Measurements from ENCODE around the gene CD300LF. TPM values are rescaled to one million over a fixed set of nuclear protein-coding genes. Genes with fewer than 3 reads are reported as not detected.
A peak's percentile ranks its signal among the peaks of the same experiment; 100 is the strongest.

The CD300LF gene
- total and polyA plus RNA-seq, 9 of the 15 experiments (the other 6 are each of a cell fraction or from before 2014, with no cell fraction given): not detected

DNA sequence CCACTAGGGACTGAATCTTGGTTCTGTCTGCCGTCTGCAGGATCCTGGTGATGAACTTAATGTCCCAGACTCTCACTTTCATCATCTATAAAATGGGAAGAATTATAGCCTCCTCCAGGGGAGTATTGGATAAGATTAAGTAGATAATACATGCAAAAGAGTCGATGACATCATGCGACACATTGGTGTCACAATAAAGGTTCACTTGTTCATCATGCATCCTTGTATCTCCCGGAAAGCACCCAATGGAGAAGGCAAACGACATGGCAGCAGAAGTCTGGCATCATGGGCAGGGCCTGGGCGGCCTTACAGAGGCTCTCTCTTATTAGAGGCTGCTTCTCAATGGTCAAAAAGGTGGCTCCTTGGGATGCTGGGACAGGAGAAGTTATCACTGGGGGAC, 54.1 kb downstream of the CD300LF start:
- CTCF ChIA-PET (ENCODE audit: low intra/inter-chr PET ratio): no interaction called here
- no TSS peak for BruUV-seq (replicated peaks)
- intact Hi-C loops (cut with micrococcal nuclease) (no loop called here), in situ Hi-C loops (cut with MboI) (no loop called here)
- POLR2A ChIA-PET: interaction anchor here (1.8 kb wide), 1 partner anchor 112 kb away, joined by 4 read pairs; no protein-coding TSS in a partner anchor
- peaks cover 5% of the 10 kb centered on the region for H4K20me1 ChIP-seq (replicated peaks; ENCODE audit: control insufficient read depth, insufficient read depth, low read length)
- no peak overlapping the region for H3K4me3 ChIP-seq
- H3K36me3 ChIP-seq (ENCODE audit: control insufficient read depth, insufficient read depth, low read length): no peaks in the 10 kb centered on the region
- no peaks in the 10 kb centered on the region for H3K9me1 ChIP-seq (ENCODE audit: control insufficient read depth, insufficient read depth, low read length)
- H2AFZ ChIP-seq (ENCODE audit: low read depth, low read length): no peak overlapping the region
- 0% methylated on average over 6 of the region's 6 CpGs for WGBS (ENCODE audit: insufficient coverage, low coverage, missing lambda C conversion rate)
- no peaks in the 10 kb centered on the region for H3K79me2 ChIP-seq (ENCODE audit: control insufficient read depth, insufficient read depth, low read length)
- TF ChIP-seq, protein P1, sequence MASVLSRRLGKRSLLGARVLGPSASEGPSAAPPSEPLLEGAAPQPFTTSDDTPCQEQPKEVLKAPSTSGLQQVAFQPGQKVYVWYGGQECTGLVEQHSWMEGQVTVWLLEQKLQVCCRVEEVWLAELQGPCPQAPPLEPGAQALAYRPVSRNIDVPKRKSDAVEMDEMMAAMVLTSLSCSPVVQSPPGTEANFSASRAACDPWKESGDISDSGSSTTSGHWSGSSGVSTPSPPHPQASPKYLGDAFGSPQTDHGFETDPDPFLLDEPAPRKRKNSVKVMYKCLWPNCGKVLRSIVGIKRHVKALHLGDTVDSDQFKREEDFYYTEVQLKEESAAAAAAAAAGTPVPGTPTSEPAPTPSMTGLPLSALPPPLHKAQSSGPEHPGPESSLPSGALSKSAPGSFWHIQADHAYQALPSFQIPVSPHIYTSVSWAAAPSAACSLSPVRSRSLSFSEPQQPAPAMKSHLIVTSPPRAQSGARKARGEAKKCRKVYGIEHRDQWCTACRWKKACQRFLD (CRISPR knock-in tag; IDR thresholded peaks at IDR 0.05): no peak
- TF ChIP-seq, protein P2, sequence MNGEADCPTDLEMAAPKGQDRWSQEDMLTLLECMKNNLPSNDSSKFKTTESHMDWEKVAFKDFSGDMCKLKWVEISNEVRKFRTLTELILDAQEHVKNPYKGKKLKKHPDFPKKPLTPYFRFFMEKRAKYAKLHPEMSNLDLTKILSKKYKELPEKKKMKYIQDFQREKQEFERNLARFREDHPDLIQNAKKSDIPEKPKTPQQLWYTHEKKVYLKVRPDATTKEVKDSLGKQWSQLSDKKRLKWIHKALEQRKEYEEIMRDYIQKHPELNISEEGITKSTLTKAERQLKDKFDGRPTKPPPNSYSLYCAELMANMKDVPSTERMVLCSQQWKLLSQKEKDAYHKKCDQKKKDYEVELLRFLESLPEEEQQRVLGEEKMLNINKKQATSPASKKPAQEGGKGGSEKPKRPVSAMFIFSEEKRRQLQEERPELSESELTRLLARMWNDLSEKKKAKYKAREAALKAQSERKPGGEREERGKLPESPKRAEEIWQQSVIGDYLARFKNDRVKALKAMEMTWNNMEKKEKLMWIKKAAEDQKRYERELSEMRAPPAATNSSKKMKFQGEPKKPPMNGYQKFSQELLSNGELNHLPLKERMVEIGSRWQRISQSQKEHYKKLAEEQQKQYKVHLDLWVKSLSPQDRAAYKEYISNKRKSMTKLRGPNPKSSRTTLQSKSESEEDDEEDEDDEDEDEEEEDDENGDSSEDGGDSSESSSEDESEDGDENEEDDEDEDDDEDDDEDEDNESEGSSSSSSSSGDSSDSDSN (IDR thresholded peaks at IDR 0.05; ENCODE audit: borderline replicate concordance in 1 of 2, low read depth in 2 of 2, low read length in 2 of 2): no peak
- TF ChIP-seq, protein P3, sequence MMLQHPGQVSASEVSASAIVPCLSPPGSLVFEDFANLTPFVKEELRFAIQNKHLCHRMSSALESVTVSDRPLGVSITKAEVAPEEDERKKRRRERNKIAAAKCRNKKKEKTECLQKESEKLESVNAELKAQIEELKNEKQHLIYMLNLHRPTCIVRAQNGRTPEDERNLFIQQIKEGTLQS (IDR thresholded peaks at IDR 0.05): peak; percentile 20; the same call in 1 of the 2 replicates
- TF ChIP-seq, protein P3 (CRISPR knock-in tag; conservative IDR thresholded peaks at IDR 0.05): no peak
- H3K27ac ChIP-seq (ENCODE audit: extremely low read depth, low read depth, low read length): no peak overlapping the region
- H3K4me1 ChIP-seq (replicated peaks in 1 of 2; ENCODE audit: control insufficient read depth in 2 of 2, insufficient read depth in 2 of 2, low read length in 2 of 2): no peaks in the 10 kb centered on the region
- no peak overlapping the region for H3K9ac ChIP-seq (ENCODE audit: insufficient read depth in 1 of 2, low read depth in 2 of 2, low read length in 2 of 2)
- H3K27me3 ChIP-seq (ENCODE audit: control insufficient read depth in 2 of 2, insufficient read depth in 2 of 2, low read length in 2 of 2): peaks cover 4 to 20% of the 10 kb centered on the region in 2 experiments; a peak in 3 of 5 replicates
- FAIRE-seq (no peak), DNase-seq (ENCODE audit: extremely low read depth in 1 of 4, low spot score in 3 of 4) (no peak), ATAC-seq (no peak)
- no peaks in the 10 kb centered on the region for H3K9me3 ChIP-seq (replicated peaks; ENCODE audit: control insufficient read depth, insufficient read depth, low read depth, low read length)
- no peak overlapping the region for H3K4me2 ChIP-seq (ENCODE audit: insufficient read depth, low read length)

All from K562 (cell line).